Epithelial cell of prostate (primary cell): ENCODE measurements around the gene GRIPAP1.

ENCODE experiments used
- DNase-seq: peaks from one replicate; pipeline ENCODE4 v3.0.0-alpha.2; 2011; ENCODE audit warnings: low read depth, low spot score
- H3K27ac ChIP-seq: fragments of 450-650 bp; 2 replicates; pipeline ENCODE4 v1.5.1; 2017; ENCODE audit warnings: mild to moderate bottlenecking

The GRIPAP1 gene

GRCh38 chrX:48934581-48935300 lies 67.3 kb downstream of the GRIPAP1 start:
- DNase-seq, result no peak
- H3K27ac ChIP-seq, result no peak overlapping the region

DNA sequence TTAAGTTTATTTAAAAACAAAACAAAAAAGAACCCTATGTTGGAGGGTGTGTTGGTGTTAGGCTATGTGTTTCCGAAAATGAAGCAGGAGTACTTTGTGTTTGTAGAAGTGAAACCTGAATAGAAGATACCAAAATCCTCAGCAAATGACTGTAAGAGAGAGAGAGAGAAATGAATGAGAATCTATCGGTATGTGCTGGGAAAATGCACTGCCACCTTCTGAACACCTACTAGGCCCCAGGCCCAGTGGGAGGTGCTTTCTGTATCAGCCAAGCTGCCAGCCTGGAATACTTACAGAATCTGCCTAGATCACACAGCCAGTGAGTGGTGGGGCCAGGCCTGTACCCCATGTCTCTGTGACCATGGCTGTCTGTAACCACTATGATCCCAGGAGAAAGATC lies 68.3 kb downstream of the GRIPAP1 start:
- no peak for DNase-seq

GRCh38 chrX:48927736-48928382 lies 74.2 kb downstream of the GRIPAP1 start:
- no peak for DNase-seq
- no peak overlapping the region for H3K27ac ChIP-seq

More for the DNA sequence above, 68.3 kb downstream of the GRIPAP1 start:
- no peak overlapping the region for H3K27ac ChIP-seq

GRCh38 chrX:48927123-48927522 lies 74.9 kb downstream of the GRIPAP1 start:
- H3K27ac ChIP-seq, result no peak overlapping the region
- no peak for DNase-seq

- H3K27ac ChIP-seq, result no peak overlapping the region
These were observed 77.8 kb downstream of the GRIPAP1 start for GRCh38 chrX:48924270-48924669.

DNA sequence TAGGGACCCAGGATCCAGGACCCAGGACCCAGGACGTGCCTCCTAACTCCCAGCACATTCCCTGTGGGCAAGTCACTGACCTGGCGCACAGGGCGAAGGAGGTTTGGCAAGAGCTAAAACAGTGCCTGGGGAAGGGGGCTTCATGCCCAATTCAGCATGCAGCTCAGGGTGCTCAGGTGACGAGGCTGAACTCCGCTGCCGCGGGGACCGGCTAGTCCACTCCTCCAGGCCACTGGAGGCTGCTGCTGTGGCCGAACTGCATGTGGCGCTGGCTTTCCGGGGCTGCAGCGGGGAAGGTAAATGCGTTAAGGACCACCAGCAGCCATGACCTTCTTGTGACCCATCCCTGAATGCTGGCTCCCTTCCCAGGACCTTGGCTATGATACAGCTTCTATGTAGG lies 78.3 kb downstream of the GRIPAP1 start:
- DNase-seq, result no peak
- no peak overlapping the region for H3K27ac ChIP-seq

More at GRCh38 chrX:48924270-48924669, 77.8 kb downstream of the GRIPAP1 start:
- no peak for DNase-seq
